Measurements from ENCODE around the gene JMJD8. TPM values are rescaled to one million over a fixed set of nuclear protein-coding genes. Genes with fewer than 3 reads are reported as not detected.

The JMJD8 gene
- total RNA-seq, 1 donor from 2014 or later = 63.3 TPM

DNA sequence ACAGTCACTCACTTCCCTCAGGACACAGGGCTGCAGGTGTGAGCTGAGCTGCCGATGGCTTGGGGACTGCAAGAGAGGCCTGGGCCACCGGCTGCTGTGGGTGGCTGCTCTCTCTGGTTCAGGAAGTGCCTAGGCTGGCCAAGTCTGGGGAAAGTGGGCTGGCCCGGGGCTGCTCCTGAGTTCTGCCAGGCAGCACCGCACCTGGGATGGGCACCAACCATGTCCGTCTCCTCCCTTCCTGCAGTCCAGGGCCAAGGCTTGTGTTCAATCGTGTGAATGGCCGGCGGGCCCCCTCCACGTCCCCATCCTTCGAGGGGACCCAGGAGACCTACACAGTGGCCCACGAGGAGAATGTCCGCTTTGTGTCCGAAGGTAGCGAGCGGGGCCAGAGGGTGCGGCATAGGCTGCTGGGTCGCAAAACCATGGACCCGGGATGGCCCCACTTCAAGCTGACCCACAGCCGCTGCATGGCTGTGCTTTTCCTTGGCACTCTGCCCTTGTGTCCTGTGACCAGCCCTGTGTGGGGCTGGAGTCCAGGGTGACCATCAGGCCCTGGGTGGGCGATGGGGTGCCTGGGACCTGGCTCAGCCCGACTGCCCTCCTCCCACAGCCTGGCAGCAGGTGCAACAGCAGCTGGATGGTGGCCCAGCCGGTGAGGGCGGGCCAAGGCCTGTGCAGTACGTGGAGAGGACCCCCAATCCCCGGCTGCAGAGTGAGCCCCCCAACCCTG, 36.8 kb downstream of the JMJD8 start:
- no peak for DNase-seq (ENCODE audit: extremely low spot score, unreplicated experiment)
- H3K9me3 Mint-ChIP-seq = no peaks in the 10 kb centered on the region
- peak overlapping the region; percentile 13 for H3K27ac Mint-ChIP-seq
- H3K36me3 Mint-ChIP-seq = no peaks in the 10 kb centered on the region
- TF ChIP-seq, protein P1, sequence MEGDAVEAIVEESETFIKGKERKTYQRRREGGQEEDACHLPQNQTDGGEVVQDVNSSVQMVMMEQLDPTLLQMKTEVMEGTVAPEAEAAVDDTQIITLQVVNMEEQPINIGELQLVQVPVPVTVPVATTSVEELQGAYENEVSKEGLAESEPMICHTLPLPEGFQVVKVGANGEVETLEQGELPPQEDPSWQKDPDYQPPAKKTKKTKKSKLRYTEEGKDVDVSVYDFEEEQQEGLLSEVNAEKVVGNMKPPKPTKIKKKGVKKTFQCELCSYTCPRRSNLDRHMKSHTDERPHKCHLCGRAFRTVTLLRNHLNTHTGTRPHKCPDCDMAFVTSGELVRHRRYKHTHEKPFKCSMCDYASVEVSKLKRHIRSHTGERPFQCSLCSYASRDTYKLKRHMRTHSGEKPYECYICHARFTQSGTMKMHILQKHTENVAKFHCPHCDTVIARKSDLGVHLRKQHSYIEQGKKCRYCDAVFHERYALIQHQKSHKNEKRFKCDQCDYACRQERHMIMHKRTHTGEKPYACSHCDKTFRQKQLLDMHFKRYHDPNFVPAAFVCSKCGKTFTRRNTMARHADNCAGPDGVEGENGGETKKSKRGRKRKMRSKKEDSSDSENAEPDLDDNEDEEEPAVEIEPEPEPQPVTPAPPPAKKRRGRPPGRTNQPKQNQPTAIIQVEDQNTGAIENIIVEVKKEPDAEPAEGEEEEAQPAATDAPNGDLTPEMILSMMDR (conservative IDR thresholded peaks at IDR 0.05) = no peak
- H3K4me3 Mint-ChIP-seq = no peak overlapping the region
- H3K4me1 Mint-ChIP-seq (ENCODE audit: unreplicated experiment) = no peaks in the 10 kb centered on the region
- H3K27me3 Mint-ChIP-seq = no peaks in the 10 kb centered on the region

DNA sequence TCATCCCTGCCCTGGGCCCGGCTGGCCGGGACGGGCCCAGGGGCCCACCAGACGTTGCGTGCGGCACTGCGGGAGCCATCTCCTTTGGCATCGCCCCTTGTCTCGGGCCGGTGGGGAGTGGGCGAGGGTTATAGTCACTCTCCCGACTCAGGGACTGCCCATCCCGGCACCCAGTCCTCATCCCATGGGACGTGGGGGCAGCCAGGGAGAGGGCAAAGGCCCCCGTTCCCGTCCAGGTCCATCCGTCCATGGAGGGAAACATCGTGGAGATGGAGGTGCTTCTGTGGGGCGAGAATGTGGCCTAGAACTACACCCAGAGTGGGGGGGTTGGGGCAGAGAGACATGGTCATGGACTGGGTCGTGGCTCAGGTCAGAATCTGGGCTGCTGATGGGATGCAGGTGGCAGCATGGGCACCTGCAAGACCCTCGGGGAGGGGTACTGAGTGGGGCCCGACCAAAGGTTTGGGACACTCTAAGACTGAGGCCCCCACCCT, 37.4 kb downstream of the JMJD8 start:
- TF ChIP-seq, protein P1 (conservative IDR thresholded peaks at IDR 0.05) = no peak
- Mint-ChIP-seq H3K27me3 (no peaks in the 10 kb centered on the region), H3K4me1 (ENCODE audit: unreplicated experiment) (no peaks in the 10 kb centered on the region), H3K36me3 (no peaks in the 10 kb centered on the region), H3K4me3 (no peak overlapping the region), H3K9me3 (no peaks in the 10 kb centered on the region), H3K27ac (peak overlapping the region; percentile 13)
- DNase-seq (ENCODE audit: extremely low spot score, unreplicated experiment) = no peak

DNA sequence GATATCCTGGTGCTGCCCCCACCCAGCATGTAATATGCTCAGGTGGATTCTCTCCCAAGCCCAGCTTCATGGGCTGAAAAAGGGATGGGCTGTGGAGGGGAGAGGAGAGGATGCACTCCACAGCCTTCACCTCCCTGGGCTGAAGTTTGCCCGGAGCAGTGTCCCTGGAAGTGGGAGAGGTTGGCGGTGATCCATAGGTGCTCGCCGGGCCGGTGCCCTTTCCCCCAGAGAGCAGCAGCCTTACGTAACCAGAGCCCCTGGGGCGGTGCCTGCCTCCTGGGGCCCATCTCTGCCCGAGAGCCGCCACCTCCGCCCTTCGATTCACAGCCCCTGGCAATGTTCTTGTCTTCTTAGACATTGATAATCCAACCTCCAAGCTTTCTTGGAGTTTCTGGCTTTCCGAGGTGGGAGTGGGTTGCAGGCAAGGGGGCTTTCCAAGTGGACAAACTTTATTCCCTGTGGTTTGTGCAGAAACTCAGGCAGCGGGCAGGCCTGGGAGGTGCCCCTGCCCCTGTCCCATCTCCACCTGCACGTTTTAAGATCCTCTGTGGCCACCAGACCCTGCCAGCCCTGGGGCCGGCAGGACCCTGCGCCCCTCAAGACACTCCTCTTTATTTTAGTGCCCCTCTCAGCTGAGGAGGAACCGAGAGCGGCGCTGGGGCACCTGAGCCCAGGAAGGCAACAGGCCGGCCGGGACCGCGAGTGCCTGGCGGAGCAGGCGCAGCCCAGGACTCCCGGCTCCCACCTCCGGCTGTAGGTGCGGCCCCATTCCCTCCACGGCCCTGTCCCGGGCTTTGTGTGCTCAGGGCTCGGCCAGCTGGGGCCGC, 38.1 kb downstream of the JMJD8 start:
- peak overlapping the region; percentile 73 for H3K27ac Mint-ChIP-seq
- no peaks in the 10 kb centered on the region for H3K36me3 Mint-ChIP-seq
- TF ChIP-seq, protein P1 (conservative IDR thresholded peaks at IDR 0.05) = no peak
- H3K9me3 Mint-ChIP-seq = no peaks in the 10 kb centered on the region
- no peaks in the 10 kb centered on the region for H3K4me1 Mint-ChIP-seq (ENCODE audit: unreplicated experiment)
- no peaks in the 10 kb centered on the region for H3K27me3 Mint-ChIP-seq
- no peak for DNase-seq (ENCODE audit: extremely low spot score, unreplicated experiment)
- peak overlapping the region; percentile 69 for H3K4me3 Mint-ChIP-seq

- H3K9me3 Mint-ChIP-seq = no peaks in the 10 kb centered on the region
- H3K4me3 Mint-ChIP-seq = peak overlapping the region; percentile 71
- TF ChIP-seq, protein P1 (conservative IDR thresholded peaks at IDR 0.05) = no peak
- H3K4me1 Mint-ChIP-seq (ENCODE audit: unreplicated experiment) = no peaks in the 10 kb centered on the region
- H3K27me3 Mint-ChIP-seq = no peaks in the 10 kb centered on the region
- H3K27ac Mint-ChIP-seq = no peak overlapping the region
- DNase-seq (ENCODE audit: extremely low spot score, unreplicated experiment) = no peak
- no peaks in the 10 kb centered on the region for H3K36me3 Mint-ChIP-seq
Observed at GRCh38 chr16:644556-644955, 39.6 kb downstream of the JMJD8 start.

DNA sequence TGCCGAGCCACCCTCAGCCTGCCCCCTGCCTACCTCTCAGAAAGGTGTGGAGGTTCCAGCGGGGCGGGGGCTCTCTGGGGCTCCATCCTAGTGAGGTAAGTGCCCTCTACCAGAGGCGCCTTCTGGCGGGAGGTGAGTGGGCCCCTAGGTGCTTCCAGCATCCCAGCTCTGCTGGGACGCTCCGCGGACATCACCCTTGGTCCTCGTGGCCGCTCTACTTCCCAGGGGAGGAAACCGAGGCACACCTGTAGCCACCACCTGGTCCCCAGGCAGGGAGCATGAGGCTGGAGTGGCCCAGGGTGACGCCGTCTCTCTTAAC, 41.1 kb downstream of the JMJD8 start:
- Mint-ChIP-seq H3K9me3 (no peaks in the 10 kb centered on the region), H3K27me3 (no peaks in the 10 kb centered on the region), H3K36me3 (no peaks in the 10 kb centered on the region), H3K27ac (no peak overlapping the region), H3K4me1 (ENCODE audit: unreplicated experiment) (no peaks in the 10 kb centered on the region), H3K4me3 (peak overlapping the region; percentile 80)
- no peak for DNase-seq (ENCODE audit: extremely low spot score, unreplicated experiment)
- TF ChIP-seq, protein P1 (conservative IDR thresholded peaks at IDR 0.05) = no peak
